K562 (cell line): Measurements from ENCODE around the gene ABCA3. TPM values are rescaled to one million over a fixed set of nuclear protein-coding genes. Genes with fewer than 3 reads are reported as not detected.

ENCODE experiments used
- ESRRA ChIP-seq: fragments of 450-650 bp; IDR thresholded peaks from 2 replicates; pipeline ENCODE4 v1.6.1; 2014; ENCODE audit warnings: low read depth, mild to moderate bottlenecking, moderate library complexity, borderline replicate concordance
- ETV5 ChIP-seq: sonication (generic); formaldehyde crosslinking; IDR thresholded peaks from 2 replicates; pipeline ENCODE4 v1.4.0; 2020; ENCODE audit warnings: low read depth, mild to moderate bottlenecking, missing genetic modification reagents
- FOSL1 ChIP-seq: fragments of 200-800 bp; sonication (Bioruptor generic); conservative IDR thresholded peaks from 2 replicates; pipeline ENCODE4 v1.6.1; 2016; ENCODE audit warnings: missing genetic modification characterization, missing compliant biosample characterization
- GTF2E2 ChIP-seq: fragments of 200-800 bp; sonication (Bioruptor generic); IDR thresholded peaks from 2 replicates; pipeline ENCODE4 v1.6.1; 2016; ENCODE audit warnings: missing genetic modification characterization, missing compliant biosample characterization
- L3MBTL2 ChIP-seq: fragments of 450-650 bp; IDR thresholded peaks from 2 replicates; pipeline ENCODE4 v1.6.1; 2016; ENCODE audit warnings: mild to moderate bottlenecking, moderate library complexity
- NELFE ChIP-seq: IDR thresholded peaks from 2 replicates; pipeline ENCODE4 v1.6.1; 2011; ENCODE audit warnings: mild to moderate bottlenecking; ENCODE audit not compliant: insufficient read depth, insufficient read length
- PURB ChIP-seq: sonication (generic); formaldehyde crosslinking; IDR thresholded peaks from 2 replicates; pipeline ENCODE4 v1.9.0; 2021; ENCODE audit warnings: low read depth, mild to moderate bottlenecking, missing genetic modification reagents
- SREBF1 ChIP-seq: fragments of 150-350 bp; IDR thresholded peaks from 2 replicates; pipeline ENCODE4 v1.6.1; 2014; ENCODE audit warnings: antibody characterized with exemption, low read depth, low read length, borderline replicate concordance
- ZNF197 ChIP-seq: fragments of 200-800 bp; sonication (Bioruptor generic); IDR thresholded peaks from 2 replicates; pipeline ENCODE4 v1.6.1; 2016; ENCODE audit warnings: low read depth, missing genetic modification characterization, missing compliant biosample characterization
- ZNF239 ChIP-seq: fragments of 250-450 bp; sonication (Bioruptor Pico); IDR thresholded peaks from 2 replicates; pipeline ENCODE4 v1.4.0; 2020; ENCODE audit warnings: mild to moderate bottlenecking
- ZNF24 ChIP-seq: fragments of 450-650 bp; IDR thresholded peaks from 2 replicates; pipeline ENCODE4 v1.6.1; 2016
- ZNF316 ChIP-seq: fragments of 450-650 bp; IDR thresholded peaks from 2 replicates; pipeline ENCODE4 v1.6.1; 2016
- ZNF551 ChIP-seq: fragments of 250-450 bp; sonication (Bioruptor Pico); IDR thresholded peaks from 2 replicates; pipeline ENCODE4 v1.5.0; 2021; ENCODE audit warnings: mild to moderate bottlenecking, moderate library complexity
- ZNF785 ChIP-seq: fragments of 250-450 bp; sonication (Bioruptor Pico); IDR thresholded peaks from 2 replicates; pipeline ENCODE4 v1.4.0; 2020; ENCODE audit warnings: mild to moderate bottlenecking
- polyA plus RNA-seq, 8 experiments: library from polyadenylated mRNA; depleted of rRNA in 4 of 8; stranded (reverse) in 5 of 8; unstranded in 3 of 8; fragments of >200 nt; fragmentation: Nextera tagmentation in 2 of 8; fragmentation: Illumina TruSeq in 1 of 8; extraction: Ambion mirVana in 2 of 8; extraction: Trizol in 1 of 8; gene quantifications; 2 replicates each; pipeline versions ENCODE4 v1.2.1 to v1.2.3, GENCODE V29; 2011 to 2014; ENCODE audit warnings: inconsistent platforms in 1 of 8, missing spikeins in 1 of 8
- total RNA-seq, 7 experiments: library from RNA; depleted of rRNA in 6 of 7; stranded (reverse); fragments of >200 nt in 6 of 7; fragmentation: Illumina TruSeq in 2 of 7; extraction: Trizol in 2 of 7; gene quantifications; 2 replicates each; pipeline versions ENCODE4 v1.2.1 to v1.2.3, GENCODE V29; 2011 to 2021; ENCODE audit warnings: low replicate concordance in 1 of 7
- TF ChIP-seq, protein P1 (sequence below): fragments of 450-650 bp; IDR thresholded peaks from 2 replicates; pipeline ENCODE4 v1.6.1; 2016; ENCODE audit warnings: mild to moderate bottlenecking, moderate library complexity
- TF ChIP-seq, protein P2 (sequence below): sonication (generic); formaldehyde crosslinking; IDR thresholded peaks from 2 replicates; pipeline ENCODE4 v1.8.1; 2023; ENCODE audit warnings: mild to moderate bottlenecking, missing genetic modification reagents
- TF ChIP-seq, protein P3 (sequence below): fragments of 450-650 bp; formaldehyde crosslinking; IDR thresholded peaks from 2 replicates; pipeline ENCODE4 v1.4.0; 2020; ENCODE audit warnings: mild to moderate bottlenecking

The ABCA3 gene
- total and polyA plus RNA-seq, 9 of the 15 experiments (the other 6 are each of a cell fraction or from before 2014, with no cell fraction given), result 0.66 to 23.7 (median 6.9) TPM

GRCh38 chr16:2364638-2365210 is 24.2 kb upstream of the ABCA3 start (continued):
- TF ChIP-seq, protein P1, sequence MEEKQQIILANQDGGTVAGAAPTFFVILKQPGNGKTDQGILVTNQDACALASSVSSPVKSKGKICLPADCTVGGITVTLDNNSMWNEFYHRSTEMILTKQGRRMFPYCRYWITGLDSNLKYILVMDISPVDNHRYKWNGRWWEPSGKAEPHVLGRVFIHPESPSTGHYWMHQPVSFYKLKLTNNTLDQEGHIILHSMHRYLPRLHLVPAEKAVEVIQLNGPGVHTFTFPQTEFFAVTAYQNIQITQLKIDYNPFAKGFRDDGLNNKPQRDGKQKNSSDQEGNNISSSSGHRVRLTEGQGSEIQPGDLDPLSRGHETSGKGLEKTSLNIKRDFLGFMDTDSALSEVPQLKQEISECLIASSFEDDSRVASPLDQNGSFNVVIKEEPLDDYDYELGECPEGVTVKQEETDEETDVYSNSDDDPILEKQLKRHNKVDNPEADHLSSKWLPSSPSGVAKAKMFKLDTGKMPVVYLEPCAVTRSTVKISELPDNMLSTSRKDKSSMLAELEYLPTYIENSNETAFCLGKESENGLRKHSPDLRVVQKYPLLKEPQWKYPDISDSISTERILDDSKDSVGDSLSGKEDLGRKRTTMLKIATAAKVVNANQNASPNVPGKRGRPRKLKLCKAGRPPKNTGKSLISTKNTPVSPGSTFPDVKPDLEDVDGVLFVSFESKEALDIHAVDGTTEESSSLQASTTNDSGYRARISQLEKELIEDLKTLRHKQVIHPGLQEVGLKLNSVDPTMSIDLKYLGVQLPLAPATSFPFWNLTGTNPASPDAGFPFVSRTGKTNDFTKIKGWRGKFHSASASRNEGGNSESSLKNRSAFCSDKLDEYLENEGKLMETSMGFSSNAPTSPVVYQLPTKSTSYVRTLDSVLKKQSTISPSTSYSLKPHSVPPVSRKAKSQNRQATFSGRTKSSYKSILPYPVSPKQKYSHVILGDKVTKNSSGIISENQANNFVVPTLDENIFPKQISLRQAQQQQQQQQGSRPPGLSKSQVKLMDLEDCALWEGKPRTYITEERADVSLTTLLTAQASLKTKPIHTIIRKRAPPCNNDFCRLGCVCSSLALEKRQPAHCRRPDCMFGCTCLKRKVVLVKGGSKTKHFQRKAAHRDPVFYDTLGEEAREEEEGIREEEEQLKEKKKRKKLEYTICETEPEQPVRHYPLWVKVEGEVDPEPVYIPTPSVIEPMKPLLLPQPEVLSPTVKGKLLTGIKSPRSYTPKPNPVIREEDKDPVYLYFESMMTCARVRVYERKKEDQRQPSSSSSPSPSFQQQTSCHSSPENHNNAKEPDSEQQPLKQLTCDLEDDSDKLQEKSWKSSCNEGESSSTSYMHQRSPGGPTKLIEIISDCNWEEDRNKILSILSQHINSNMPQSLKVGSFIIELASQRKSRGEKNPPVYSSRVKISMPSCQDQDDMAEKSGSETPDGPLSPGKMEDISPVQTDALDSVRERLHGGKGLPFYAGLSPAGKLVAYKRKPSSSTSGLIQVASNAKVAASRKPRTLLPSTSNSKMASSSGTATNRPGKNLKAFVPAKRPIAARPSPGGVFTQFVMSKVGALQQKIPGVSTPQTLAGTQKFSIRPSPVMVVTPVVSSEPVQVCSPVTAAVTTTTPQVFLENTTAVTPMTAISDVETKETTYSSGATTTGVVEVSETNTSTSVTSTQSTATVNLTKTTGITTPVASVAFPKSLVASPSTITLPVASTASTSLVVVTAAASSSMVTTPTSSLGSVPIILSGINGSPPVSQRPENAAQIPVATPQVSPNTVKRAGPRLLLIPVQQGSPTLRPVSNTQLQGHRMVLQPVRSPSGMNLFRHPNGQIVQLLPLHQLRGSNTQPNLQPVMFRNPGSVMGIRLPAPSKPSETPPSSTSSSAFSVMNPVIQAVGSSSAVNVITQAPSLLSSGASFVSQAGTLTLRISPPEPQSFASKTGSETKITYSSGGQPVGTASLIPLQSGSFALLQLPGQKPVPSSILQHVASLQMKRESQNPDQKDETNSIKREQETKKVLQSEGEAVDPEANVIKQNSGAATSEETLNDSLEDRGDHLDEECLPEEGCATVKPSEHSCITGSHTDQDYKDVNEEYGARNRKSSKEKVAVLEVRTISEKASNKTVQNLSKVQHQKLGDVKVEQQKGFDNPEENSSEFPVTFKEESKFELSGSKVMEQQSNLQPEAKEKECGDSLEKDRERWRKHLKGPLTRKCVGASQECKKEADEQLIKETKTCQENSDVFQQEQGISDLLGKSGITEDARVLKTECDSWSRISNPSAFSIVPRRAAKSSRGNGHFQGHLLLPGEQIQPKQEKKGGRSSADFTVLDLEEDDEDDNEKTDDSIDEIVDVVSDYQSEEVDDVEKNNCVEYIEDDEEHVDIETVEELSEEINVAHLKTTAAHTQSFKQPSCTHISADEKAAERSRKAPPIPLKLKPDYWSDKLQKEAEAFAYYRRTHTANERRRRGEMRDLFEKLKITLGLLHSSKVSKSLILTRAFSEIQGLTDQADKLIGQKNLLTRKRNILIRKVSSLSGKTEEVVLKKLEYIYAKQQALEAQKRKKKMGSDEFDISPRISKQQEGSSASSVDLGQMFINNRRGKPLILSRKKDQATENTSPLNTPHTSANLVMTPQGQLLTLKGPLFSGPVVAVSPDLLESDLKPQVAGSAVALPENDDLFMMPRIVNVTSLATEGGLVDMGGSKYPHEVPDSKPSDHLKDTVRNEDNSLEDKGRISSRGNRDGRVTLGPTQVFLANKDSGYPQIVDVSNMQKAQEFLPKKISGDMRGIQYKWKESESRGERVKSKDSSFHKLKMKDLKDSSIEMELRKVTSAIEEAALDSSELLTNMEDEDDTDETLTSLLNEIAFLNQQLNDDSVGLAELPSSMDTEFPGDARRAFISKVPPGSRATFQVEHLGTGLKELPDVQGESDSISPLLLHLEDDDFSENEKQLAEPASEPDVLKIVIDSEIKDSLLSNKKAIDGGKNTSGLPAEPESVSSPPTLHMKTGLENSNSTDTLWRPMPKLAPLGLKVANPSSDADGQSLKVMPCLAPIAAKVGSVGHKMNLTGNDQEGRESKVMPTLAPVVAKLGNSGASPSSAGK, result no peak
- TF ChIP-seq L3MBTL2, result no peak
- no peak for TF ChIP-seq ZNF316
- TF ChIP-seq ESRRA, result peak; percentile 83
- TF ChIP-seq, protein P2, sequence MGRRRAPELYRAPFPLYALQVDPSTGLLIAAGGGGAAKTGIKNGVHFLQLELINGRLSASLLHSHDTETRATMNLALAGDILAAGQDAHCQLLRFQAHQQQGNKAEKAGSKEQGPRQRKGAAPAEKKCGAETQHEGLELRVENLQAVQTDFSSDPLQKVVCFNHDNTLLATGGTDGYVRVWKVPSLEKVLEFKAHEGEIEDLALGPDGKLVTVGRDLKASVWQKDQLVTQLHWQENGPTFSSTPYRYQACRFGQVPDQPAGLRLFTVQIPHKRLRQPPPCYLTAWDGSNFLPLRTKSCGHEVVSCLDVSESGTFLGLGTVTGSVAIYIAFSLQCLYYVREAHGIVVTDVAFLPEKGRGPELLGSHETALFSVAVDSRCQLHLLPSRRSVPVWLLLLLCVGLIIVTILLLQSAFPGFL, result no peak
- no peak for TF ChIP-seq ZNF197 (CRISPR knock-in tag)
- TF ChIP-seq FOSL1 (tag), result 0 out of 2 replicates have a peak, but pooled peaks have one; percentile 33
- no peak for TF ChIP-seq ZNF551 (CRISPR knock-in tag)
- TF ChIP-seq, protein P3, sequence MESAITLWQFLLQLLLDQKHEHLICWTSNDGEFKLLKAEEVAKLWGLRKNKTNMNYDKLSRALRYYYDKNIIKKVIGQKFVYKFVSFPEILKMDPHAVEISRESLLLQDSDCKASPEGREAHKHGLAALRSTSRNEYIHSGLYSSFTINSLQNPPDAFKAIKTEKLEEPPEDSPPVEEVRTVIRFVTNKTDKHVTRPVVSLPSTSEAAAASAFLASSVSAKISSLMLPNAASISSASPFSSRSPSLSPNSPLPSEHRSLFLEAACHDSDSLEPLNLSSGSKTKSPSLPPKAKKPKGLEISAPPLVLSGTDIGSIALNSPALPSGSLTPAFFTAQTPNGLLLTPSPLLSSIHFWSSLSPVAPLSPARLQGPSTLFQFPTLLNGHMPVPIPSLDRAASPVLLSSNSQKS, result no peak
- TF ChIP-seq ZNF785 (CRISPR knock-in tag), result no peak
- no peak for TF ChIP-seq SREBF1
- TF ChIP-seq PURB (CRISPR knock-in tag), result no peak
- no peak for TF ChIP-seq ZNF239
- TF ChIP-seq ZNF24, result no peak
- no peak for TF ChIP-seq GTF2E2 (tag)
- TF ChIP-seq NELFE, result no peak
- TF ChIP-seq ETV5 (CRISPR knock-in tag), result no peak
